Measurements from ENCODE around the gene AGAP3. TPM values are rescaled to one million over a fixed set of nuclear protein-coding genes. Genes with fewer than 3 reads are reported as not detected.

Gene AGAP3
- total and polyA plus RNA-seq, 3 donors from 2014 or later: 44.1 to 90.5 (median 65.6) TPM

- Histone ChIP-seq H3K27ac (no peak overlapping the region), H3K36me3 (ENCODE audit: low read depth, missing control alignments) (no peaks in the 10 kb centered on the region)
- TF ChIP-seq POLR2A (IDR thresholded peaks at IDR 0.05): no peak
- no peak for TF ChIP-seq CTCF (IDR thresholded peaks at IDR 0.05)
Observed at GRCh38 chr7:151117565-151117964, 31.3 kb downstream of the AGAP3 start.

GRCh38 chr7:151118108-151119054 is 32.1 kb downstream of the AGAP3 start:
- Histone ChIP-seq H3K4me3 (no peak overlapping the region), H3K36me3 (ENCODE audit: low read depth, missing control alignments) (no peaks in the 10 kb centered on the region), H3K9me3 (no peaks in the 10 kb centered on the region), H3K4me1 (peaks cover 2% of the 10 kb centered on the region), H3K27ac (no peak overlapping the region), H3K27me3 (no peaks in the 10 kb centered on the region)
- DNase-seq: no peak
- 92 to 96% methylated on average over 24 to 38 of the region's 38 CpGs for WGBS, 2 donors
- intact Hi-C loops (cut with DNase I; ENCODE audit: low total_unique reads): no loop called here
- TF ChIP-seq CTCF (IDR thresholded peaks at IDR 0.05): no peak
- TF ChIP-seq POLR2A (IDR thresholded peaks at IDR 0.05): no peak

More at GRCh38 chr7:151117565-151117964, 31.3 kb downstream of the AGAP3 start:
- peaks cover 2% of the 10 kb centered on the region for H3K4me1 ChIP-seq
- no peaks in the 10 kb centered on the region for H3K9me3 ChIP-seq
- H3K27me3 ChIP-seq: no peaks in the 10 kb centered on the region
- intact Hi-C loops (cut with DNase I; ENCODE audit: low total_unique reads): no loop called here
- no peak overlapping the region for H3K4me3 ChIP-seq
- no peak for DNase-seq
- WGBS, 2 donors: 95 to 98% methylated on average over 12 of the region's 12 CpGs

- no peaks in the 10 kb centered on the region for H3K9me3 ChIP-seq
- 93 to 94% methylated on average over 13 of the region's 13 CpGs for WGBS, 2 donors
- TF ChIP-seq POLR2A (IDR thresholded peaks at IDR 0.05) (no peak), CTCF (IDR thresholded peaks at IDR 0.05) (no peak)
- no peak overlapping the region for H3K4me3 ChIP-seq
- DNase-seq: no peak
- no peaks in the 10 kb centered on the region for H3K36me3 ChIP-seq (ENCODE audit: low read depth, missing control alignments)
- no peaks in the 10 kb centered on the region for H3K27me3 ChIP-seq
- no peak overlapping the region for H3K27ac ChIP-seq
- intact Hi-C loops (cut with DNase I; ENCODE audit: low total_unique reads): no loop called here
- peaks cover 6% of the 10 kb centered on the region for H3K4me1 ChIP-seq
Observed at GRCh38 chr7:151119055-151119415, 32.8 kb downstream of the AGAP3 start.

- TF ChIP-seq CTCF (IDR thresholded peaks at IDR 0.05) (no peak), POLR2A (IDR thresholded peaks at IDR 0.05) (no peak)
- H3K9me3 ChIP-seq: no peaks in the 10 kb centered on the region
- no peak overlapping the region for H3K27ac ChIP-seq
- intact Hi-C loops (cut with DNase I; ENCODE audit: low total_unique reads): loop anchor here (10.0 kb wide), 1 partner anchor 55 kb away; no protein-coding TSS in a partner anchor
- H3K36me3 ChIP-seq (ENCODE audit: low read depth, missing control alignments): no peaks in the 10 kb centered on the region
- peaks cover 6% of the 10 kb centered on the region for H3K4me1 ChIP-seq
- WGBS, 2 donors: 90 to 95% methylated on average over 25 to 27 of the region's 27 CpGs
- H3K27me3 ChIP-seq: no peaks in the 10 kb centered on the region
- no peak overlapping the region for H3K4me3 ChIP-seq
- no peak for DNase-seq
Observed at GRCh38 chr7:151119902-151120301, 33.6 kb downstream of the AGAP3 start.

Data from testis (tissue), 3 donors.